H9 (cell line): ENCODE measurements around the gene NPHS2. TPM values are rescaled to one million over a fixed set of nuclear protein-coding genes. Genes with fewer than 3 reads are reported as not detected.

Experiments used
- DNase-seq: peaks from one replicate; pipeline ENCODE4 v3.0.0-alpha.2; 2017
- H2AFZ ChIP-seq: one replicate; pipeline ENCODE4 v1.6.1; 2013; ENCODE audit warnings: mild to moderate bottlenecking, low read length, control low read depth, moderate library complexity
- H2AK5ac ChIP-seq: 2 replicates; pipeline ENCODE4 v1.6.1; 2013; ENCODE audit warnings: low read length, control low read depth, mixed read lengths; ENCODE audit not compliant: insufficient read length
- H2BK120ac ChIP-seq: one replicate; pipeline ENCODE4 v1.6.1; 2013; ENCODE audit warnings: low read depth, mild to moderate bottlenecking, low read length, control low read depth, inconsistent platforms; ENCODE audit not compliant: poor library complexity, severe bottlenecking
- H2BK12ac ChIP-seq: 2 replicates; pipeline ENCODE4 v1.6.1; 2013; ENCODE audit warnings: low read length, control low read depth, mixed read lengths, low read depth; ENCODE audit not compliant: insufficient read length
- H2BK15ac ChIP-seq: 2 replicates; pipeline ENCODE4 v1.6.1; 2013; ENCODE audit warnings: low read depth, low read length, control low read depth
- H2BK20ac ChIP-seq: one replicate; pipeline ENCODE4 v1.6.1; 2013; ENCODE audit warnings: low read depth, mild to moderate bottlenecking, low read length, control low read depth, inconsistent platforms; ENCODE audit not compliant: poor library complexity, severe bottlenecking
- H2BK5ac ChIP-seq: 2 replicates; pipeline ENCODE4 v1.6.1; 2013; ENCODE audit warnings: low read length, control low read depth, mixed read lengths; ENCODE audit not compliant: insufficient read length
- H3K14ac ChIP-seq: 2 replicates; pipeline ENCODE4 v1.6.1; 2013; ENCODE audit warnings: low read length, control low read depth; ENCODE audit not compliant: insufficient read depth
- H3K18ac ChIP-seq: 2 replicates; pipeline ENCODE4 v1.6.1; 2013; ENCODE audit warnings: low read depth, mild to moderate bottlenecking, mixed read lengths, low read length, control low read depth; ENCODE audit not compliant: insufficient read length
- H3K23ac ChIP-seq: 2 replicates; pipeline ENCODE4 v1.6.1; 2013; ENCODE audit warnings: low read length, control low read depth, mixed read lengths, low read depth; ENCODE audit not compliant: insufficient read length
- H3K23me2 ChIP-seq: 2 replicates; pipeline ENCODE4 v1.6.1; 2013; ENCODE audit warnings: low read depth, mild to moderate bottlenecking, mixed read lengths, low read length, control low read depth; ENCODE audit not compliant: insufficient read length, poor library complexity, severe bottlenecking
- H3K27ac ChIP-seq: 2 replicates; pipeline ENCODE4 v1.5.1; 2013; ENCODE audit warnings: low read length, control low read depth, mixed read lengths, low read depth; ENCODE audit not compliant: insufficient read length
- H3K27me3 ChIP-seq: 2 replicates; pipeline ENCODE4 v1.6.1; 2013; ENCODE audit warnings: low read length, control low read depth, inconsistent platforms; ENCODE audit not compliant: insufficient read depth
- H3K4ac ChIP-seq: 2 replicates; pipeline ENCODE4 v1.6.1; 2013; ENCODE audit warnings: low read depth, mild to moderate bottlenecking, control low read depth, inconsistent platforms, low read length, moderate library complexity
- H3K4me1 ChIP-seq: 2 replicates; pipeline ENCODE4 v1.6.1; 2013; ENCODE audit warnings: low read length, control low read depth, inconsistent platforms; ENCODE audit not compliant: insufficient read depth
- H3K4me2 ChIP-seq: 2 replicates; pipeline ENCODE4 v1.6.1; 2013; ENCODE audit warnings: low read length, control low read depth, mixed read lengths; ENCODE audit not compliant: insufficient read length, insufficient read depth
- H3K56ac ChIP-seq: 2 replicates; pipeline ENCODE4 v1.6.1; 2013; ENCODE audit warnings: low read depth, mild to moderate bottlenecking, mixed read lengths, low read length, control low read depth; ENCODE audit not compliant: insufficient read length
- H3K79me1 ChIP-seq: 2 replicates; pipeline ENCODE4 v1.6.1; 2013; ENCODE audit warnings: low read depth, mild to moderate bottlenecking, moderate library complexity, low read length, control low read depth, inconsistent platforms; ENCODE audit not compliant: insufficient read depth, poor library complexity, severe bottlenecking
- H3K79me2 ChIP-seq: 2 replicates; pipeline ENCODE4 v1.6.1; 2013; ENCODE audit warnings: low read length, control low read depth, inconsistent platforms; ENCODE audit not compliant: insufficient read depth
- H3K9ac ChIP-seq: 2 replicates; pipeline ENCODE4 v1.6.1; 2013; ENCODE audit warnings: low read length, control low read depth, mixed read lengths; ENCODE audit not compliant: insufficient read length; ENCODE audit errors: extremely low read depth
- H3K9me3 ChIP-seq: one replicate; pipeline ENCODE4 v1.6.1; 2013; ENCODE audit warnings: low read depth, low read length, inconsistent platforms; ENCODE audit not compliant: control insufficient read depth
- H3T11ph ChIP-seq: one replicate; pipeline ENCODE4 v1.6.1; 2013; ENCODE audit warnings: mild to moderate bottlenecking, low read length, control low read depth, inconsistent platforms
- H4K20me1 ChIP-seq: one replicate; pipeline ENCODE4 v1.6.1; 2013; ENCODE audit not compliant: control insufficient read depth, insufficient read length, insufficient read depth
- H4K5ac ChIP-seq: 2 replicates; pipeline ENCODE4 v1.6.1; 2013; ENCODE audit warnings: low read depth, mild to moderate bottlenecking, mixed read lengths, low read length, control low read depth; ENCODE audit not compliant: insufficient read length
- H4K8ac ChIP-seq: replicated peaks from 2 replicates; pipeline ENCODE4 v1.6.1; 2013; ENCODE audit warnings: low read length, control low read depth, mixed read lengths, low read depth; ENCODE audit not compliant: insufficient read length
- H4K91ac ChIP-seq: 2 replicates; pipeline ENCODE4 v1.6.1; 2013; ENCODE audit warnings: low read depth, mild to moderate bottlenecking, moderate library complexity, mixed read lengths, low read length, control low read depth; ENCODE audit not compliant: insufficient read length
- H3K27ac Mint-ChIP-seq, 3 experiments: 2 replicates in 2 of 3; 3 replicates in 1 of 3; pipeline ENCODE4 v1.8.0; 2020 to 2021; ENCODE audit warnings: mixed read lengths in 3 of 3, mild to moderate bottlenecking in 1 of 3, moderate library complexity in 1 of 3
- H3K27me3 Mint-ChIP-seq: 2 replicates; pipeline ENCODE4 v1.8.0; 2021; ENCODE audit warnings: low read depth, mild to moderate bottlenecking, moderate library complexity, mixed read lengths
- H3K36me3 Mint-ChIP-seq, 3 experiments: 2 replicates in 2 of 3; 3 replicates in 1 of 3; pipeline ENCODE4 v1.8.0; 2020 to 2021; ENCODE audit warnings: low read depth in 3 of 3, mixed read lengths in 3 of 3; ENCODE audit not compliant: insufficient read depth in 1 of 3
- H3K4me1 Mint-ChIP-seq, 2 experiments: 2 replicates each; pipeline ENCODE4 v1.8.0; 2020; ENCODE audit warnings: mixed read lengths in 2 of 2
- H3K4me3 Mint-ChIP-seq, 2 experiments: 2 replicates in 1 of 2; 3 replicates in 1 of 2; pipeline ENCODE4 v1.8.0; 2020 to 2021; ENCODE audit warnings: mild to moderate bottlenecking in 2 of 2, mixed read lengths in 2 of 2, moderate library complexity in 1 of 2
- H3K9me3 Mint-ChIP-seq, 2 experiments: 2 replicates in 1 of 2; 3 replicates in 1 of 2; pipeline ENCODE4 v1.8.0; 2020; ENCODE audit warnings: mild to moderate bottlenecking in 2 of 2, mixed read lengths in 2 of 2, moderate library complexity in 1 of 2
- CTCF ChIP-seq: fragments of 200-600 bp; sonication (generic); conservative IDR thresholded peaks from 3 replicates; pipeline ENCODE4 v1.8.0; 2021; ENCODE audit warnings: antibody characterized with exemption, mild to moderate bottlenecking
- WGBS: extraction: QIAGEN DNeasy Blood & Tissue Kit; methylation state at CpG from one replicate; pipeline ENCODE4 v1.1.7; 2013; ENCODE audit warnings: missing lambda C conversion rate, low lambda C conversion rate, mixed read lengths; ENCODE audit not compliant: insufficient read length; ENCODE audit errors: extremely low coverage; 5-methylcytosine and 5-hydroxymethylcytosine counted together
- total RNA-seq: library from RNA; stranded (reverse); gene quantifications from 2 replicates; pipeline ENCODE4 v1.2.1, GENCODE V29; 2021

Gene NPHS2
- total RNA-seq, 1 experiment from 2014 or later = not detected

DNA sequence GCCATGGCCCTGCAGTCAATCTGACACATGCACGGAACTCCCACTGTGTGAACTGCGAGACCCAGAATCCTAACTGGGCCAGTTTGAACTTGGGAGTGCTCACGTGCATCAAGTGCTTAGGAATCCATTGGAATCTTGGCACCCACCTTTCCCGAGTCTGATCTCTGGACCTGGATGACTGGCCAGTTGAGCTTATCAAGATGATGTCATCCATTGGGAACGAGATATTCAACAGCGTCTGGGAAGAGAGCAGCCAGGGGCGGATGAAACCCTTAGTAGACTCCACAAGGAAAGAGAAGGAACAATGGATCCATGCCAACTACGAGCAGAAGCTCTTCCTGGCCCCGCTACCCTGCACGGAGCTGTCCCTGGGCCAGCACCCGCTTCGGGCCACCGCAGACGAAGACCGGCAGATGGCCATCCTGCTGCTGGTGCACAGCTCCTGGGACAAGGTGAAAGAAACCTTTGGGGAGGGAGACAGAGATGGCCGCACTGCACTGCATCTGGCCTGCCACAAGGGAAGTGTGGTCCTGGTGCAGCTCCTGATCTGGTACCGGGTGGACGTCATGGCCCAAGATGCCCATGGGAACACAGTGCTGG is 12.8 kb upstream of the NPHS2 start:
- no peak for TF ChIP-seq CTCF
- no peak overlapping the region for H3K23ac ChIP-seq
- no peak overlapping the region for H3K4me3 Mint-ChIP-seq
- H2AFZ ChIP-seq = no peak overlapping the region
- H2BK120ac ChIP-seq = no peak overlapping the region
- H3K9me3 ChIP-seq = no peaks in the 10 kb centered on the region
- no peak overlapping the region for H3K9ac ChIP-seq
- peaks cover 9% of the 10 kb centered on the region; the same call in 1 of the 2 replicates for H3K27me3 ChIP-seq
- no peak overlapping the region for H2BK5ac ChIP-seq
- H4K5ac ChIP-seq = no peak overlapping the region
- H3K4me1 ChIP-seq = 0 out of 2 replicates have a peak, but pooled peaks cover 3% of the 10 kb centered on the region
- H3K23me2 ChIP-seq = no peaks in the 10 kb centered on the region
- no peaks in the 10 kb centered on the region for H3K79me1 ChIP-seq
- peaks cover 0 to 1% (median 0%) of the 10 kb centered on the region in 3 experiments; a peak in 2 of 7 replicates for H3K36me3 Mint-ChIP-seq
- H4K20me1 ChIP-seq = no peaks in the 10 kb centered on the region
- peaks cover 56% of the 10 kb centered on the region for H3K27me3 Mint-ChIP-seq
- H3K4me2 ChIP-seq = no peak overlapping the region
- no peak overlapping the region for H2BK12ac ChIP-seq
- no peak overlapping the region for H2BK15ac ChIP-seq
- no peak overlapping the region for H3K56ac ChIP-seq
- H3K4ac ChIP-seq = no peak overlapping the region
- H3T11ph ChIP-seq = no peak overlapping the region
- H3K27ac ChIP-seq = no peak overlapping the region
- peaks cover 3 to 7% of the 10 kb centered on the region in 2 experiments; a peak in 4 of 5 replicates for H3K9me3 Mint-ChIP-seq
- H2AK5ac ChIP-seq = no peak overlapping the region
- WGBS = no CpG with 5 or more reads among the region's 18 CpGs
- no peak overlapping the region for H4K8ac ChIP-seq
- H3K4me1 Mint-ChIP-seq = peaks cover 15 to 19% of the 10 kb centered on the region in 2 experiments
- no peak for DNase-seq
- no peaks in the 10 kb centered on the region for H3K79me2 ChIP-seq
- no peak overlapping the region for H3K18ac ChIP-seq
- H3K14ac ChIP-seq = no peak overlapping the region
- H3K27ac Mint-ChIP-seq = no peak overlapping the region
- no peak overlapping the region for H2BK20ac ChIP-seq
- no peak overlapping the region for H4K91ac ChIP-seq
